H9 (cell line): ENCODE data around the gene NEBL. TPM values are rescaled to one million over a fixed set of nuclear protein-coding genes. Genes with fewer than 3 reads are reported as not detected.

Experiments used
- DNase-seq: peaks from one replicate; pipeline ENCODE4 v3.0.0-alpha.2; 2017
- H2AFZ ChIP-seq: one replicate; pipeline ENCODE4 v1.6.1; 2013; ENCODE audit warnings: mild to moderate bottlenecking, low read length, control low read depth, moderate library complexity
- H2AK5ac ChIP-seq: 2 replicates; pipeline ENCODE4 v1.6.1; 2013; ENCODE audit warnings: low read length, control low read depth, mixed read lengths; ENCODE audit not compliant: insufficient read length
- H2BK120ac ChIP-seq: one replicate; pipeline ENCODE4 v1.6.1; 2013; ENCODE audit warnings: low read depth, mild to moderate bottlenecking, low read length, control low read depth, inconsistent platforms; ENCODE audit not compliant: poor library complexity, severe bottlenecking
- H2BK12ac ChIP-seq: 2 replicates; pipeline ENCODE4 v1.6.1; 2013; ENCODE audit warnings: low read length, control low read depth, mixed read lengths, low read depth; ENCODE audit not compliant: insufficient read length
- H2BK15ac ChIP-seq: 2 replicates; pipeline ENCODE4 v1.6.1; 2013; ENCODE audit warnings: low read depth, low read length, control low read depth
- H2BK20ac ChIP-seq: one replicate; pipeline ENCODE4 v1.6.1; 2013; ENCODE audit warnings: low read depth, mild to moderate bottlenecking, low read length, control low read depth, inconsistent platforms; ENCODE audit not compliant: poor library complexity, severe bottlenecking
- H2BK5ac ChIP-seq: 2 replicates; pipeline ENCODE4 v1.6.1; 2013; ENCODE audit warnings: low read length, control low read depth, mixed read lengths; ENCODE audit not compliant: insufficient read length
- H3K14ac ChIP-seq: 2 replicates; pipeline ENCODE4 v1.6.1; 2013; ENCODE audit warnings: low read length, control low read depth; ENCODE audit not compliant: insufficient read depth
- H3K18ac ChIP-seq: 2 replicates; pipeline ENCODE4 v1.6.1; 2013; ENCODE audit warnings: low read depth, mild to moderate bottlenecking, mixed read lengths, low read length, control low read depth; ENCODE audit not compliant: insufficient read length
- H3K23ac ChIP-seq: 2 replicates; pipeline ENCODE4 v1.6.1; 2013; ENCODE audit warnings: low read length, control low read depth, mixed read lengths, low read depth; ENCODE audit not compliant: insufficient read length
- H3K23me2 ChIP-seq: 2 replicates; pipeline ENCODE4 v1.6.1; 2013; ENCODE audit warnings: low read depth, mild to moderate bottlenecking, mixed read lengths, low read length, control low read depth; ENCODE audit not compliant: insufficient read length, poor library complexity, severe bottlenecking
- H3K27ac ChIP-seq: 2 replicates; pipeline ENCODE4 v1.5.1; 2013; ENCODE audit warnings: low read length, control low read depth, mixed read lengths, low read depth; ENCODE audit not compliant: insufficient read length
- H3K27me3 ChIP-seq: 2 replicates; pipeline ENCODE4 v1.6.1; 2013; ENCODE audit warnings: low read length, control low read depth, inconsistent platforms; ENCODE audit not compliant: insufficient read depth
- H3K4ac ChIP-seq: 2 replicates; pipeline ENCODE4 v1.6.1; 2013; ENCODE audit warnings: low read depth, mild to moderate bottlenecking, control low read depth, inconsistent platforms, low read length, moderate library complexity
- H3K4me1 ChIP-seq: 2 replicates; pipeline ENCODE4 v1.6.1; 2013; ENCODE audit warnings: low read length, control low read depth, inconsistent platforms; ENCODE audit not compliant: insufficient read depth
- H3K4me2 ChIP-seq: 2 replicates; pipeline ENCODE4 v1.6.1; 2013; ENCODE audit warnings: low read length, control low read depth, mixed read lengths; ENCODE audit not compliant: insufficient read length, insufficient read depth
- H3K56ac ChIP-seq: 2 replicates; pipeline ENCODE4 v1.6.1; 2013; ENCODE audit warnings: low read depth, mild to moderate bottlenecking, mixed read lengths, low read length, control low read depth; ENCODE audit not compliant: insufficient read length
- H3K79me1 ChIP-seq: 2 replicates; pipeline ENCODE4 v1.6.1; 2013; ENCODE audit warnings: low read depth, mild to moderate bottlenecking, moderate library complexity, low read length, control low read depth, inconsistent platforms; ENCODE audit not compliant: insufficient read depth, poor library complexity, severe bottlenecking
- H3K79me2 ChIP-seq: 2 replicates; pipeline ENCODE4 v1.6.1; 2013; ENCODE audit warnings: low read length, control low read depth, inconsistent platforms; ENCODE audit not compliant: insufficient read depth
- H3K9ac ChIP-seq: 2 replicates; pipeline ENCODE4 v1.6.1; 2013; ENCODE audit warnings: low read length, control low read depth, mixed read lengths; ENCODE audit not compliant: insufficient read length; ENCODE audit errors: extremely low read depth
- H3K9me3 ChIP-seq: one replicate; pipeline ENCODE4 v1.6.1; 2013; ENCODE audit warnings: low read depth, low read length, inconsistent platforms; ENCODE audit not compliant: control insufficient read depth
- H3T11ph ChIP-seq: one replicate; pipeline ENCODE4 v1.6.1; 2013; ENCODE audit warnings: mild to moderate bottlenecking, low read length, control low read depth, inconsistent platforms
- H4K20me1 ChIP-seq: one replicate; pipeline ENCODE4 v1.6.1; 2013; ENCODE audit not compliant: control insufficient read depth, insufficient read length, insufficient read depth
- H4K5ac ChIP-seq: 2 replicates; pipeline ENCODE4 v1.6.1; 2013; ENCODE audit warnings: low read depth, mild to moderate bottlenecking, mixed read lengths, low read length, control low read depth; ENCODE audit not compliant: insufficient read length
- H4K8ac ChIP-seq: replicated peaks from 2 replicates; pipeline ENCODE4 v1.6.1; 2013; ENCODE audit warnings: low read length, control low read depth, mixed read lengths, low read depth; ENCODE audit not compliant: insufficient read length
- H4K91ac ChIP-seq: 2 replicates; pipeline ENCODE4 v1.6.1; 2013; ENCODE audit warnings: low read depth, mild to moderate bottlenecking, moderate library complexity, mixed read lengths, low read length, control low read depth; ENCODE audit not compliant: insufficient read length
- H3K27ac Mint-ChIP-seq, 3 experiments: 2 replicates in 2 of 3; 3 replicates in 1 of 3; pipeline ENCODE4 v1.8.0; 2020 to 2021; ENCODE audit warnings: mixed read lengths in 3 of 3, mild to moderate bottlenecking in 1 of 3, moderate library complexity in 1 of 3
- H3K27me3 Mint-ChIP-seq: 2 replicates; pipeline ENCODE4 v1.8.0; 2021; ENCODE audit warnings: low read depth, mild to moderate bottlenecking, moderate library complexity, mixed read lengths
- H3K36me3 Mint-ChIP-seq, 3 experiments: 2 replicates in 2 of 3; 3 replicates in 1 of 3; pipeline ENCODE4 v1.8.0; 2020 to 2021; ENCODE audit warnings: low read depth in 3 of 3, mixed read lengths in 3 of 3; ENCODE audit not compliant: insufficient read depth in 1 of 3
- H3K4me1 Mint-ChIP-seq, 2 experiments: 2 replicates each; pipeline ENCODE4 v1.8.0; 2020; ENCODE audit warnings: mixed read lengths in 2 of 2
- H3K4me3 Mint-ChIP-seq, 2 experiments: 2 replicates in 1 of 2; 3 replicates in 1 of 2; pipeline ENCODE4 v1.8.0; 2020 to 2021; ENCODE audit warnings: mild to moderate bottlenecking in 2 of 2, mixed read lengths in 2 of 2, moderate library complexity in 1 of 2
- H3K9me3 Mint-ChIP-seq, 2 experiments: 2 replicates in 1 of 2; 3 replicates in 1 of 2; pipeline ENCODE4 v1.8.0; 2020; ENCODE audit warnings: mild to moderate bottlenecking in 2 of 2, mixed read lengths in 2 of 2, moderate library complexity in 1 of 2
- WGBS: extraction: QIAGEN DNeasy Blood & Tissue Kit; methylation state at CpG from one replicate; pipeline ENCODE4 v1.1.7; 2013; ENCODE audit warnings: missing lambda C conversion rate, low lambda C conversion rate, mixed read lengths; ENCODE audit not compliant: insufficient read length; ENCODE audit errors: extremely low coverage; 5-methylcytosine and 5-hydroxymethylcytosine counted together
- total RNA-seq: library from RNA; stranded (reverse); gene quantifications from 2 replicates; pipeline ENCODE4 v1.2.1, GENCODE V29; 2021
- TF ChIP-seq, protein P1 (sequence below): fragments of 200-600 bp; sonication (generic); conservative IDR thresholded peaks from 3 replicates; pipeline ENCODE4 v1.8.0; 2021; ENCODE audit warnings: antibody characterized with exemption, mild to moderate bottlenecking

Gene NEBL
- total RNA-seq, 1 experiment from 2014 or later: 20.9 TPM

DNA sequence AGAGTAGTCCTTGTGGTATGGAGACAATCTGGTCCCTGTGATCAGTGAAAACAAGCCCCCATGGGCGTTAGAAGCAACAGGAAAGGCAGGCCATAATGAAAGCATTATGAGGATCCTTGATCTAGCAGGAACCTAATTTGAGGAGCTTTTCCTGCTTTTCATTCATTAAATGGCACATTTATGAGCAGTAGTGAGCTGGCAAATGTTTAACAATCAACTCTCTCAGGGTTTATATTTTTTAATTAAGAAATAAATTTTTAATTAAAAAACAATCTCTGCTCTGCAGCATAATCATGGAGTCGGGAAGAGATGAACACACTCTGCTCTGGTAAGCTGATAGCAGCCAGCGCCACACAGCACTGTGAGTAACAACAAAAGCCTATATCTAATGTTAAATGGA, 11.3 kb upstream of the NEBL start:
- Histone ChIP-seq H3K56ac (no peak overlapping the region), H3K23ac (no peak overlapping the region), H3K9me3 (no peaks in the 10 kb centered on the region), H2AFZ (no peak overlapping the region), H3K9ac (no peak overlapping the region), H3T11ph (no peak overlapping the region), H4K8ac (no peak overlapping the region), H3K4me2 (no peak overlapping the region), H3K18ac (no peak overlapping the region), H2BK15ac (no peak overlapping the region), H4K20me1 (no peaks in the 10 kb centered on the region), H3K23me2 (no peaks in the 10 kb centered on the region), H2BK20ac (no peak overlapping the region), H3K79me2 (no peaks in the 10 kb centered on the region), H3K4me1 (no peaks in the 10 kb centered on the region), H4K91ac (no peak overlapping the region), H3K27ac (no peak overlapping the region), H3K79me1 (no peaks in the 10 kb centered on the region), H3K4ac (no peak overlapping the region), H2BK120ac (no peak overlapping the region), H4K5ac (no peak overlapping the region), H3K27me3 (no peaks in the 10 kb centered on the region), H2BK12ac (no peak overlapping the region), H3K14ac (no peak overlapping the region), H2AK5ac (no peak overlapping the region), H2BK5ac (no peak overlapping the region)
- Mint-ChIP-seq H3K4me3 (no peak overlapping the region), H3K36me3 (peaks cover 0 to 3% (median 0%) of the 10 kb centered on the region in 3 experiments; a peak in 3 of 7 replicates), H3K9me3 (no peaks in the 10 kb centered on the region; a peak in 1 of 5 replicates), H3K27me3 (no peaks in the 10 kb centered on the region), H3K27ac (no peak overlapping the region; a peak in 1 of 7 replicates), H3K4me1 (no peaks in the 10 kb centered on the region)
- TF ChIP-seq, protein P1, sequence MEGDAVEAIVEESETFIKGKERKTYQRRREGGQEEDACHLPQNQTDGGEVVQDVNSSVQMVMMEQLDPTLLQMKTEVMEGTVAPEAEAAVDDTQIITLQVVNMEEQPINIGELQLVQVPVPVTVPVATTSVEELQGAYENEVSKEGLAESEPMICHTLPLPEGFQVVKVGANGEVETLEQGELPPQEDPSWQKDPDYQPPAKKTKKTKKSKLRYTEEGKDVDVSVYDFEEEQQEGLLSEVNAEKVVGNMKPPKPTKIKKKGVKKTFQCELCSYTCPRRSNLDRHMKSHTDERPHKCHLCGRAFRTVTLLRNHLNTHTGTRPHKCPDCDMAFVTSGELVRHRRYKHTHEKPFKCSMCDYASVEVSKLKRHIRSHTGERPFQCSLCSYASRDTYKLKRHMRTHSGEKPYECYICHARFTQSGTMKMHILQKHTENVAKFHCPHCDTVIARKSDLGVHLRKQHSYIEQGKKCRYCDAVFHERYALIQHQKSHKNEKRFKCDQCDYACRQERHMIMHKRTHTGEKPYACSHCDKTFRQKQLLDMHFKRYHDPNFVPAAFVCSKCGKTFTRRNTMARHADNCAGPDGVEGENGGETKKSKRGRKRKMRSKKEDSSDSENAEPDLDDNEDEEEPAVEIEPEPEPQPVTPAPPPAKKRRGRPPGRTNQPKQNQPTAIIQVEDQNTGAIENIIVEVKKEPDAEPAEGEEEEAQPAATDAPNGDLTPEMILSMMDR: no peak
- no peak for DNase-seq
- no CpG with 5 or more reads among the region's 3 CpGs for WGBS
